HG02571 (cell line): ENCODE measurements around the gene IGF2R.
"Not testable (repeated sequence)": the region's sequence is repeated elsewhere in the genome, so short reads cannot be mapped to it uniquely, and the experiment has no call there.

ENCODE experiments used
- ATAC-seq: cut with Tn5 transposase; IDR thresholded peaks from one replicate; pipeline ENCODE4 v1.9.1; 2021; ENCODE audit warnings: mild to moderate bottlenecking, moderate library complexity; ENCODE audit not compliant: unreplicated experiment

IGF2R gene

DNA sequence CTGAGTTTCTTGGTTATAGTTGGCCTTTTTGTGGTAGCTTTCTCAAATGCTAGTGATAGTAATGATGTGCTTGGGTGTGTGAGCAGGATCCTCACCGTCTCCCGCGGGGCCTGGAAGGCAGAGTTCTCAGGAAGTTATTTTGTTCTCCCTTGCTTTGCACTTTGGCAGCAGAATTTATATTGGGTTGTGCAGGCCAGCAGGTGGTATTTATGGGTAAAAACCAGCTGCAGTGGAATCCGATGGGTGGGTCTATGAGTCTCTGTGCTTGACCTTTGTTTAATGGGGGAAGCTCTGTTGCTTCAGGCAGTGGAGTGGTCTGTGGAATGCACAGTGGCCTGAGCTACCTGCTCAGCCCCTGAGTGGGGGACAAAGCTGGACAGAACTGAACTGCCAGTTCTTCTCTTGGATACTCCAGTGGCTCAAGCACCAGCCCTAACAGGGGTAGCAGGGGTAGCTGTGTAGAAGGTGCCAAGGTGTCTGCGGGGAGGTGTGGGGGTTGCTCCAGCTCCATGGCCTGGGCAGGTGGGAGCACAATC lies 27.3 kb downstream of the IGF2R start:
- no peak for ATAC-seq

DNA sequence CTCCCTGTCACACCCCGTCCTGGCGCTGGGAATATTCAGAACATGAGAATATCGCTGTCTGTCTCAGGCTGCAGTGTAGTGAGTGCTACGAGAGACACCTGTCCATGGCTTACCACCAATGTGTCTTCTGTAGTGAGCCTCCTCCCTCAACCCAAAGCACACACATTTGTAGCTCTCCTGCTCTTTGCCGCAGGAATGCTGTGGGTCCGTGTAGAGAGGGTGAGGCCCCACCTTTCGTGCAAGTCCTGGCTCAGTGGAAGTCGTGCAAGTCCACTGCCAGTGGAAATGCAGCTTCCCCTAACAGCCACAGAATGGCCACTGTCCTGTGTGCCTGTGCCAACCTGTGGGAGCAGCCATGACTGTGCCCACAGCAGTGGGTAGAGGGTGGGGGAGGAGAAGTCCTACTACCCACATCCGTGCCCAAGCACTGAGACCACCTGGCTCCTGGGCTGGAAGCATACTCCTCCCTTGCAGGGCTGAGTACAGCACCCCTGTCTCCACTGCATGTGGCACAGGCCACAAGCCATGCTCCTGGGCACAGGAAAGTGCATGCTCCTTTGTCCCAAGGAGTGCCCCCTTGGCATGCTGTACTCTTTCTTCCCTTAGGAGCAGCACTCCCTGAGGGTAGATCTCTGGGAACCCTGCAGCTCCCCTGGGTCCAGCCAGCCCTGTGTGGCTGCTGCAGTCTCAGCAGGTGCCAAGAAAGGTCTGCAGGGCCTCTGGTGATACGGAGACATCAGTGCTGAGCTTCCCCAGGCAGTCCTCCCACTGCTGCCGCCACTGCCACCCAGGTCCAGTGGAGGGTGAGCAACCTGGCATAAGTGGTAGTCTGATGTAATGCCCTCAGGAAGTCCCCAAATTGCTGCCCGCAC lies 28.0 kb downstream of the IGF2R start:
- ATAC-seq, result no peak

DNA sequence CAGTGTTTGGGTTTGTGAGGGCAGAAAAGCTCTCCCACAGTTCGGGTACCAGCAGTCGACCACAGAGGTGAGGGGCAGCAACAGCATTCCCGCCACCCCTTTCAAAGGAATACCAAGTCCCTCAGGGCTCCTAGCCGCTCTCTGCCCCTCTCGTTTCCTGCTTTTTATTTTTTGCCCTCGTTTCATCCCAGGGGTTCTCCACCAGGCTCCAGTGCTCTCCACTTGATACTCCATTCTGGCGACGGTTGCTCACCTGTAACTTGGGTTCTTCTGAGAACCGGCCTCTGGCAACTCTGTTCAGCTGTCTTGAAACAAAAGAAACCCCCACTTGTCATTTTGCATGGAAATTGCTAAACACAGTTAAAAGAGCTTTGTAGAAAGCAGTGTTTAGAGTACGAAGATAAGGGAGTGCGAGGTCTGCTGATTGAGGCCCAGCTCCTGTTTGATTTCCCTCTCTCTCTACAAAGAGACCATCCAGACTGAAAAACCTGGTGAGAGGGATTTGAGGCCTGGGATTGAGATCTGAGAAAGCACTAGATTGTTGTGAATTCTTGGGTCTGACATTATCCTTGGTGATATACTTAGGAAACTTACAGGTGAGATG lies 28.7 kb downstream of the IGF2R start:
- no peak for ATAC-seq

DNA sequence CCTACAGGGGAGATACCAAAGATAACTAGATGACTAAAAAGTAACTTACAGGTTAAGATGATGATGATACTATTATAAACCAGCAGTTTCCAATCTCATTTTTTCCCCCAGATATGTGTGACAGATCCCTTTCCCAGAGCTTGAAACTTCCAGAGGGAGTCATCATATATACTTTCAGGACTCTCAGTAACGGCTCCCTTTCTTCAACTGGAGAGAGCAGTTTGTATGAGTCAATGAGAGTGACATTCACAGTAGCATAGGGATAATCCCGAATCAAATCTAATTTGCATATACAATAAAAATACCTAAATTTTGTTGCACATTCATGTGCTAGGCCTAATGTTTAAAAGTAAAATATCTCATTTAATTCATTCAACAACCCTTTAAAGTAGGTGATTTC lies 29.7 kb downstream of the IGF2R start:
- no peak for ATAC-seq

DNA sequence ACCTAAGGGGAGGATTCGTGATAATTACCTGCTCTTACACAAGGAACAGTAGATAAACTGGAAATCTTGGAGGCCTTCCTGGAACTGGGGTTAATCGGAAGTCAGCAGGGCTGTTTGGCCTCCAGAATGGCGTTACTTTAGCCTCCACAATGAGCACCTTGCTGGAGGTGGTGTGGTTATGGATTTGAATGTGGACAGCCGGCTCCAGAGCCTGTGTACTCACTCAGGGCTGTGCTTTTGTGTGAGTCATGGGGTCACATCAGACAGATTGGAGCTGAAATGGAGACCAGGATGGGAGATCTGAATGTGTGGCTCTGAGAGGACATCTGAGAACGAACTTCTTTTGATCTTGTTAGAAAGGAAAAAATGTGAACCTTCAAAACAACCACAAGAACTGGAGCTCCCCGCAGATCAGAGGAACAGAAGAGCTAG lies 30.4 kb downstream of the IGF2R start:
- ATAC-seq, result no peak

DNA sequence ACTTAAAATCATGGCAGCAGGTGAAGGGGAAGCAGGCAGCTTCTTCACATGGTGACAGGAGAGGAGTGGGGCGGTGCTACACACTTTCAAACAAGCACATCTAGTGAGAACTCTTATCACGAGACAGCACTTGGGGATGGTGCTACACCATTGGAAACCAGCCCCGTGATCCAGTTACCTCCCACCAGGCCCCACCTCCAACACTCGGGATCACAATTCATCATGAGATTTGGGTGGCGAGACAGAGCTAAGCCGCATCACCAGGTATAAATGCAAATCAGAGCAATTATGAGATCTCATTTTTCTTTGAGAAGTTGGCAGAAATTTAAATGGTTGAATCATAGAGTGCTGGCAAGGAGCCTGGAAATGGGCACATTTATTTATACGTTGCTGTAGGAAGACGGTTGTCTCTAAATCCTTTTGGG lies 31.4 kb downstream of the IGF2R start:
- ATAC-seq, result no peak

DNA sequence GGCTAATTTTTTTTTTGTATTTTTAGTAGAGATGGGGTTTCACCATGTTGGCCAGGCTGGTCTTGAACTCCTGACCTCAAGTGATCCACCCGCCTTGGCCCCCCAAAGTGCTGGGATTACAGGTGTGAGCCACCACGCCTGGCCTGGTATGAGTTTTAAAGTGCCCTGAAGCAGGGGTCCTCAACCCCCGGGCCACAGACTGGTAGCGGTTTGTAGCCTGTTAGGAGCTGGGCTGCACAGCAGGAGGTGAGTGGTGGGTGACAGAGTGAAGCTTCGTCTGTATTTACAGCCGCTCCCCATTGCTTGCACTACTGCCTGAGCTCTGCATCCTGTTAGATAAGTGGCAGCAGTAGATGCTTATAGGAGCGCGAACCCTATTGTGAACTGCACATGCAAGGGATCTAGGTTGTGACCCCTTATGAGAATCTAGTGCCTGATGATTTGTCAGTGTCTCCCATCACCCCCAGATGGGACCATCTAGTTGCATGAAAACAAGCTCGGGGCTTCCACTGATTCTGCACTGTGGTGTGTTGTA lies 32.1 kb downstream of the IGF2R start:
- not testable (repeated sequence) for ATAC-seq

DNA sequence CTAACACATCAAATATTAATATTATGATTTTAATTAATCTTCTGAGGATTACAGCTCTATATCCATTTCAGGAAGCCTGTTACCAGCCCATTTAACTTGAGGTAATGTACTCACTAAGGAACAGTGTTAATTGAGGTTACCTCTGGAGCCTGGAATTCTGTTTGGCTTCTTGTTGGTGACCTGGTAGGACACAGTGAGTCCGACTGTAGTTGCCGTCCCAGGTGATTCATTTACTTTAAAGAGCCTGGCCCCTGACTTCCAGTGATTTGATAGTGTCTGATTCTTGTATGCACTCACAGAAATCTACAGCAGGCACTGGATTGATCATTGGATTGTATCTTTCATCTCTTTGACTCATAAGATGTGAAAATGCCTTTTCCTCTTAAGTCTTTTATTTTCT lies 34.0 kb downstream of the IGF2R start:
- ATAC-seq, result no peak

DNA sequence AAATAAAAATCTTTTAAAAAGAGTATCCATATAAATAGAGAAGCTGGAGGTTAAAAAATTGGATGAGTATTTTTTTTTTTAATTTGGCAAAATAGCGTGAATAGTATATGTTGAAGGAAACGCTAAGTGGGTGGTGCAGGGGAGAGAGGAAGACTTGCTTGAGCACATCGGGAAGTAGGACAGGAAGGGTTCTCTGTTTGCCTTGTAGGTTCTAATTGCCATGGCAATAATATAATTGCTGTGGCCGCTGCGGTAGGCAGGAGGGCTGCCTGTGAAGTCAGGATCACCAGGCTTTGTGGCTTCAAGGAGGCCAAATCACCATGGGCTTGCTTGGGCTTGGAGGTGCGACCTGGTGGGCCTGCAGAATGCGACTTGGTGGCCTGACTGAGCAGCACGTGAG lies 35.1 kb downstream of the IGF2R start:
- no peak for ATAC-seq

DNA sequence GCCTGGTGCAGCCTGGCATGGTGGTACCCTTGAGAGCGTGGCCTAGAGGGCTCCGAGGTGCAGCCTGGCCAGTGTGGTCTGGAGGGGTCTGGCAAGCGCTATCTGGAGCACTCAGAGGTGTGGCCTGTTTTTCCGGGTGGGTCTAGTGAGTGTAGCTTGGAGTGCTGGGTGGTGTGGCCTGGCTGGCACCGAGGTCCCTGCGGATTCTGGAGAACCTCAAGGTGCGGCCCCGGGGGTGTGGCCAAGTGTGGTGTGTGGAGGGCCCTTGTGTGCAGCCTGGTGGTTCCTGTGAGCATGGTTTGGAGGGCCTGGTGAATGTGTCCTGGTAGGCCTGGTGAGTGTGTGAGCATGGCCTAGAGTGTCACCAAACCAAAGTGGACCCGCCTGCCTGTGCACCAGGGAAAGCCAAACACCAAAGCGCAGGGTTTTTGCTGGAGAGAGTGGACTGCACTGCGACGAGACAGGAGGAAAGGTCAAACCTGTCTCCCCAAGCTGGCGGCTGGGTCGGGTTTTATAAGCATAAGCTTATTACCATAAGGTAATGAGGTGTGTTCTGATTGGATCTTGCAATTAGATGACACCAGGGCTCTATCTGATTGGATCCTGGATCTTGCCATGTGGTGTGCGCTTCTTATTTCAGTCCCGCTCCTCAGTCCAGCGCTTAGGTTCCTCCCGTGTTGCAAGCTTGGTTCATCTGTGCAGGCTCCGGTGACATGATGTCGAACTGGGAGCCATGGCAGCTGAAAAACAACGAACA lies 35.7 kb downstream of the IGF2R start:
- ATAC-seq, result no peak

DNA sequence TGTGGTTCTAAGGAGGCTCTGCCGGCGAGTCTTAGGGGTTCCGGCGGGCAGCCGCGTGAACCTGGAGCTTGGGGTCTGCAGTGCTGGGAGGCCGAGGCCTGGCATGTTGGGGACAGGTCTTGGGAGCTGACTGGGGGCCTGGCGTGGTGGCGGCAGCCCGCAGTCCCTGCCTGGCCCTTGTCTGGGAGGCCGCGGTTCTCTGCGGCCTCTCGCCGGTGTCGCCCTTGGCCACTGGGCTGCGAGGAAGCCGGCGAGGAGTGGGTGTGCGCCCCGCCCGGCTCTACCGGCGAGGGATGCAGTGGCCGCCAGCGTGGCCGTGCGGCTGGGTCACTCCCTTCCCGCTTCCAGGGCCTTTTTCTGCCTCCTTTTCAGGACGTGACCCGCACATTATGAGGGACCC lies 36.3 kb downstream of the IGF2R start:
- no peak for ATAC-seq

DNA sequence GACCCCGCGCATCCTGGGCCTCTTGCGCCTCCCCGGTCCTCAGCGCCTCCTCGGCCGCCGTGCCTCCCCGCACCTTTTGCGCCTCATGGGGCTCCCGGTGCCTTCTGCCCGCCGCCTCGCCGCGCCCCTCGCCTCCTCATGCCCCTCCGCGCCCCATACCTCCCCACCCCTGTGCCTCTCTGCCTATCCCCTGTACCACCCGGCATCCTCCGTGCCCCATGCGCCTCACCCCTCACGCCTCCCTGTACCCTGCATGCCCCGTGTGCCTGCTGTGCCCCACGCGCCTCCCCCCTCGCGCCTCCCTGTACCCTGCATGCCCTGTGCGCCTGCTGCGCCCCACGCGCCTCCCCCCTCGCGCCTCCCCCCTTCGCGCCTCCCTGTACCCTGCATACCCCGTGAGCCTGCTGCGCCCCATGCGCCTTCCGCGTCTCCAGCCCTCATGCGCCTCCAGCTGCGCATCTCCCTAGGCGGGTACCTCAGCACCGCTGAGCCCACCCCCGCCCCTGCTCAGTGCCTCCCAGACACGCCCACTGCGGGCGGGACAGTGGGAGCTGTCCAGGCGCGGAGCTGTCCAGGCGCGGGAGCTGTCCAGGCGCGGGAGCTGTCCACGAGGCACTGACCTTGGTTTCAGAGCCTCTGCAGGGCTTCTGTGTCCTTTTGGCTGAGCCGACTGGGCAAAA lies 37.1 kb downstream of the IGF2R start:
- no peak for ATAC-seq

DNA sequence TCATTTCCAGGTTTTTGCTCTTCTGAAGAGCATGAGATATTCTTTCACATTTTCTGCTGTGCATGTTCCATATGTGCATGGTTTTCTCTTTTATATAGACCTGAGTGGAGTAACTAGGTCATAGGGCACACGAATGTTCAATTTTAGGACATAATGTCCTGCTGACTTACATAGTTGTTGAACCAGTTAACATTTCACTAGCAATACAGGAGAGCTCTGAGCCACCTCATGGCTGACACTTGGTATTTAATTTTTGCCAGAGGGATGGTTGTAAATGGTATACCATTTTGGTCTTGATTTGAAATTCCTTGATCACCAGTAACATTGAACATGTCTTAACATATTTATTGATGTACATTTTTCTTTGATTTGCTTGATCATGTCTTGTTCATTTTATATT lies 38.3 kb downstream of the IGF2R start:
- no peak for ATAC-seq

DNA sequence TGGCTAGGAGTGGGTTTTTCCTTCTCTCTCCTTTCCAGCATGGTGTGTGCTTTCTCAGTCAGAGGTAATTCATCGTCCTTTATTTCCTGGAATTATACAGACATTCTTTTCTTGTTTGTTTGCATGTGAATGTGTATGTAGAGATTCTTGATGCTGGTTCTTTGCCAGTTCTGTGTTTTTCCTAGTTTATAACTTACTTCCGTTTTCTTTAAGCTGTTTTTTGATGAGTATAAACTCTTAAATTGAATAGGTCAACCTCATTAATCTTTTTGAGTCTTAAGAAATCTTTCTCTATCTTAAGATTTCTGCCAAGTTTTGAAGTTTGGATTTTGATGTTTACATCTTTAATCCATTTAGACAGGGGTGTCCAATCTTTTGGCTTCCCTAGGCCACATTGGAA lies 38.7 kb downstream of the IGF2R start:
- ATAC-seq, result no peak

DNA sequence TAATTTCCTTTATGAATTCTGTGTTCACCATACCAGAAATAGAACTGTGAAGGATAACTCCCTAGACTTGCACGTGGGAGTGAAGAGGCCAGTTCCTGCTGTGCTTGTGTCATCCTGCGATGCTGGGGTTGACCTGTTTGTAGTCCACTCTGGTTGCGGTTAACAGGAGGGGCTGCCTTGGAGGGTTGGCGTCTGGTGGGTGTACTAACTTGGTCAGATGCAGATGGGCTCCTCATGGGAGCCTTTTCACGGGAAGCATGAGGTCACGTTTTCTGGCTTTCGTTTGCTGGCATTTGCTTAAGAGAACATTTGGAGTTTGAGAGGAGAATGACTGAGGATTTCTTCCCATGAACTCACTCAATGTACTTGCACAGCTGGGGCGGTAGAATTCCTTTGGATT lies 41.2 kb downstream of the IGF2R start:
- no peak for ATAC-seq

DNA sequence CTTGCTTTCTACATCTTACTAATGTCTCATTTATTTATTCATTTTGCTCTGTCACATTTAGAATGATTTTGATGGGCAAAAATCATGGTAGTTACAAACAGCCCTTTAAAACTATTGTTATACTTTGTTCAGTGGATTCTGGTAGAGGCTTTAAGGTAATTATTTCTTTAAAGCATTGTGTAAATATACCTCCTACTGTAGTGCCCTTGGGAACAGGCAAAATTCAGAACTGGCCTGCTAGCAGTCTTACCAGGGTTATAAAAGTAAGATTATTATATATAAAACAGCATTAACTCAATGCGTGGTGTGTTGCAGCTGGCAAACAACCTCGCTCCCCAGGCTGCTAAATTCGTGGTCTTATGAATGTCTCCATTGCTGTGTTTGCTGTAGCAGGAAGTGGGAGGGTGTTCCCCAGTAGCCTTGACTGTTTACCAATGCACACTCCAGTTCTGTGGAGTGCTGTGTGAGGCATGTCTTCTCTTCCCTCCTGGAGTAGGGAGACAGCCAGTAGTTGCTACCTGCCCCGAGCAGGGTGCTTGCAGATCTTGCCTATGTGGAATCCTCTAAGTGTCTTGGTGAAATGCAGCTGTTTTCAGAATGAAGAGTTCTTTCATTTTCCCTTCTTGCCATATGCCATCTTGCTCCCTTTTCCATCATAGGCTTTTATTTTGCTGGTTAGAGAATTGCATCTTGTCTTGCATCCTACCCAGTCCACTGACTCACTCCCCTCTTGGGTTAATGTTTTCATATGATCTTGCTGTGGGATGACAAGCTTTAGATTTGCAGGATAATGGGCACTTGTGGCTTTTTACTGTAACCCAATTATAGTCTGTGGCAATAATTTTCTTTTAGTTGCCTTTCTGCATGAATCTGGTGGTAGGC lies 45.3 kb downstream of the IGF2R start:
- ATAC-seq, result no peak

DNA sequence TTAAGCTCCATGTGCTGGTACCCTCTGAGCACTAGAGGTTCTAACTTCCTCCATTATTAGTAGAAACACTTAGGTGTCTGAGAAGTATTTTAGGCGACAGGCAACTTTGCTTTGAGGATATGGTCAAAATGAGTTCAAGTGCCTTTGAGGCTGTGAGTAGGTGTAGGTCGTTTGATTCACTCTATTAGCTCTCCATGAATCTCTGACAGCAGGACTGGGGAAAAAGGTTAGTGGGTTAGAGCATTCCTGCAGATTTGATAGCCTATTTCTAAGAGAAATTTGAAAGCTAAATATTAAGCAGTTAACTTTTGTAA lies 45.9 kb downstream of the IGF2R start:
- ATAC-seq, result no peak

DNA sequence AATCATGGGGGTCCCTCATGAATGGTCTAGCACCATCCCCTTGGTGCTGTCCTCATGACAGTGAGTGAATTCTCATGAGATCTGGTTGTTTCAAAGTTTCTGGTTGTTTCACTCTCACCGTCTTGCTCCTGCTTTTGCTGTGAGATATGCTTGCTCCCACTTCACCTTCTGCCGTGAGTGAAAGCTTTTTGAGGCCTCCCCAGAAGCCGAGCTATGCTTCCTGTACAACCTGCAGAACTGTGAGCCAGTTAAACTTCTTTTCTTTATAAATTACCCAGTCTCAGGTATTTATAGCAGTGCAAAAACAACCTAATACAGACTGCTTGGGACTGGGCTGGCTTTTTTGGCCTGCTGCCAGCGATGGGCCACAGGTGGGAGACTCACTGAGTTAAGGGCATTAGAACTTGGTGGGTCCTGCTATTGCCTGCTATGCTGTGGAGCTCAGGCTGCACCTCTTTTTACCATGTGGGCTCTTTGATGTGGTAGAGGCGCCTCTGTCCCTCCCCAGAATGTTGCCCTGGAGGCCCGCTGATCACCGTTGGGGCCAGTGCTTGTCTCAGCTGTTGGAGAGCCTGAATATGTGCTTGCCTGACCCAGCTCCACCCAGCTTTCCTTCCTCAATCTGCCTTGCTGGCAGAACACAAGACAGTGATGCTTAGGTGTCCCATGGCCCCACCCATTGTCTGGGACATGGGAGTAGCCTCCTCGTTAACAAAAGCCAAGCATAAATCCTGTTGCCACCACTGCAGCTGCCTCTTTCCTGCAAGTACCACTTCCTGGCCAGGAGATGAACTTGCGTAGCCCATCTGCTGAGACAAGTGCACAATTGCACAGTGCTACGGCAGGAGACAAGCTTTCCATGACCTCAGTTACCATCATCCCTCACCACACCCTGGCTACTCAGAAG lies 47.1 kb downstream of the IGF2R start:
- no peak for ATAC-seq

DNA sequence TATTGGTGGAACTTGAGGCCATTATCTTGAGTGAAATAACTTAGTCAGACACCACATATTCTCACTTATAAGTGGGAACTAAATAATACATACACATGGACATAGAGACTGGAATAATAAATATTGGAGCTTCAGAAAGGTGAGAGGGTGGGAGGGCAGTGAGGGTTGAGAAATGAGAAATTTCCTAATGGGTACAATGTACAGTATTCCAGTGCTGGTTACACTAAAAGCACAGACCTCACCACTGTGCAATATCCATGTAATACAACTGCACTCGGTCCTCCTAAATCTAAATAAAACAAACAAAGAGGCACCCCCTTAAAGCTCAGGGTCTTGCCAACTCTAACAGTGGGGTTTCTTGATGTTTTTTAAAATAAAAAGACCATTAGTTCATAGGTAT lies 53.2 kb downstream of the IGF2R start:
- no peak for ATAC-seq
